Retina (tissue), 1 donor: ENCODE results near the gene TMUB1.
A peak's percentile ranks its signal among the peaks of the same experiment; 100 is the strongest.

Source experiments
- DNase-seq: peaks from one replicate; pipeline ENCODE4 v3.0.0-alpha.2; 2016

The TMUB1 gene

GRCh38 chr7:151120896-151121295 lies 37.6 kb upstream of the TMUB1 start:
- no peak for DNase-seq

GRCh38 chr7:151119902-151120301 lies 36.6 kb upstream of the TMUB1 start:
- DNase-seq, result no peak

- DNase-seq, result no peak
These were observed 35.7 kb upstream of the TMUB1 start for GRCh38 chr7:151119055-151119415.

- DNase-seq, result no peak
These were observed 35.1 kb upstream of the TMUB1 start for GRCh38 chr7:151118108-151119054.

GRCh38 chr7:151117565-151117964 lies 34.3 kb upstream of the TMUB1 start:
- no peak for DNase-seq

GRCh38 chr7:151116603-151117440 lies 33.5 kb upstream of the TMUB1 start:
- DNase-seq, result no peak

GRCh38 chr7:151115836-151116418 lies 32.6 kb upstream of the TMUB1 start:
- no peak for DNase-seq

GRCh38 chr7:151115121-151115835 lies 32.0 kb upstream of the TMUB1 start:
- no peak for DNase-seq

GRCh38 chr7:151114151-151115090 lies 31.1 kb upstream of the TMUB1 start:
- DNase-seq, result no peak

GRCh38 chr7:151113344-151114150 lies 30.3 kb upstream of the TMUB1 start:
- DNase-seq, result no peak

- peak; percentile 82 for DNase-seq
These were observed 27.8 kb upstream of the TMUB1 start for GRCh38 chr7:151110941-151111645.

- DNase-seq, result no peak
These were observed 27.1 kb upstream of the TMUB1 start for GRCh38 chr7:151110236-151110940.

GRCh38 chr7:151109094-151110048 lies 26.1 kb upstream of the TMUB1 start:
- DNase-seq, result no peak

GRCh38 chr7:151107882-151108281 lies 24.6 kb upstream of the TMUB1 start:
- no peak for DNase-seq

GRCh38 chr7:151104411-151105235 lies 21.3 kb upstream of the TMUB1 start:
- no peak for DNase-seq

GRCh38 chr7:151103973-151104372 lies 20.7 kb upstream of the TMUB1 start:
- DNase-seq, result no peak

GRCh38 chr7:151102991-151103390 lies 19.7 kb upstream of the TMUB1 start:
- no peak for DNase-seq
